HepG2 (cell line): ENCODE measurements around the gene TNXB. TPM values are rescaled to one million over a fixed set of nuclear protein-coding genes. Genes with fewer than 3 reads are reported as not detected.

Source experiments
- ARHGAP35 ChIP-seq: sonication (generic); formaldehyde crosslinking; IDR thresholded peaks from 2 replicates; pipeline ENCODE4 v1.9.0; 2022; ENCODE audit warnings: mild to moderate bottlenecking, inconsistent platforms, moderate library complexity, missing genetic modification reagents, borderline replicate concordance
- BCL6 ChIP-seq: IDR thresholded peaks from 2 replicates; pipeline ENCODE4 v1.6.1; 2016; ENCODE audit warnings: missing genetic modification reagents, missing compliant biosample characterization
- FOXK1 ChIP-seq: sonication (generic); formaldehyde crosslinking; IDR thresholded peaks from 2 replicates; pipeline ENCODE4 v1.4.0; 2020; ENCODE audit warnings: low read depth, missing genetic modification reagents, borderline replicate concordance
- FOXP1 ChIP-seq, 2 experiments: fragments of 450-650 bp in 1 of 2; IDR thresholded peaks; 2 replicates each; pipeline ENCODE4 v1.6.1; 2017 to 2018; ENCODE audit warnings: antibody characterized with exemption in 1 of 2
- GABPB1 ChIP-seq: IDR thresholded peaks from 2 replicates; pipeline ENCODE4 v1.6.1; 2016; ENCODE audit warnings: mild to moderate bottlenecking, missing genetic modification reagents, moderate library complexity, missing compliant biosample characterization
- HNRNPH1 ChIP-seq: fragments of 200-400 bp; formaldehyde crosslinking; optimal IDR thresholded peaks from 2 replicates; pipeline ENCODE3; 2017; ENCODE audit warnings: mild to moderate bottlenecking, low read depth, low read length
- MBNL3 ChIP-seq: fragments of 250-450 bp; sonication (Bioruptor Pico); conservative IDR thresholded peaks from 2 replicates; pipeline ENCODE4 v1.8.0; 2022; ENCODE audit warnings: mild to moderate bottlenecking, inconsistent platforms
- NFRKB ChIP-seq: fragments of 450-650 bp; IDR thresholded peaks from 2 replicates; pipeline ENCODE4 v1.6.1; 2017
- RFX5 ChIP-seq: IDR thresholded peaks from 2 replicates; pipeline ENCODE4 v1.6.1; 2011; ENCODE audit warnings: low read depth, low read length, improper control_type of control experiment
- ZEB1 ChIP-seq: IDR thresholded peaks from 2 replicates; pipeline ENCODE4 v1.6.1; 2012; ENCODE audit warnings: mild to moderate bottlenecking, low read depth, inconsistent platforms; ENCODE audit not compliant: insufficient replicate concordance
- ZFX ChIP-seq: sonication (generic); formaldehyde crosslinking; IDR thresholded peaks from 2 replicates; pipeline ENCODE4 v1.4.0; 2020; ENCODE audit warnings: mild to moderate bottlenecking, low read depth, missing genetic modification reagents, moderate library complexity
- ZNF230 ChIP-seq: sonication (generic); formaldehyde crosslinking; IDR thresholded peaks from 2 replicates; pipeline ENCODE4 v1.4.0; 2020; ENCODE audit warnings: mild to moderate bottlenecking, missing genetic modification reagents
- ZNF333 ChIP-seq: sonication (generic); formaldehyde crosslinking; IDR thresholded peaks from 2 replicates; pipeline ENCODE4 v1.4.0; 2020; ENCODE audit warnings: mild to moderate bottlenecking, missing genetic modification reagents, borderline replicate concordance
- ZNF441 ChIP-seq: sonication (generic); formaldehyde crosslinking; IDR thresholded peaks from 2 replicates; pipeline ENCODE4 v1.7.0; 2021; ENCODE audit warnings: missing genetic modification reagents, borderline replicate concordance
- ZNF510 ChIP-seq: sonication (generic); formaldehyde crosslinking; IDR thresholded peaks from 2 replicates; pipeline ENCODE4 v1.4.0; 2020; ENCODE audit warnings: low read depth, mild to moderate bottlenecking, missing genetic modification reagents
- polyA plus RNA-seq, 8 experiments: library from polyadenylated mRNA; depleted of rRNA in 3 of 8; stranded (reverse) in 7 of 8; unstranded in 1 of 8; fragments of >200 nt; fragmentation: Illumina TruSeq in 4 of 8; extraction: Trizol in 4 of 8; gene quantifications; 2 replicates each; pipeline versions ENCODE4 v1.2.1 to v1.2.3, GENCODE V29; 2011 to 2016; ENCODE audit warnings: low read depth in 4 of 8, missing spikeins in 1 of 8, mixed read lengths in 1 of 8; ENCODE audit not compliant: insufficient read depth in 1 of 8
- total RNA-seq, 5 experiments: library from RNA; depleted of rRNA; stranded (reverse); fragments of >200 nt; fragmentation: Illumina TruSeq; extraction: Trizol; gene quantifications; 2 replicates each; pipeline ENCODE4 v1.2.3, GENCODE V29; 2016; ENCODE audit warnings: low read depth in 1 of 5
- TF ChIP-seq, protein P1 (sequence below): conservative IDR thresholded peaks from 2 replicates; pipeline ENCODE4 v1.6.1; 2018; ENCODE audit warnings: missing genetic modification reagents
- TF ChIP-seq, protein P2 (sequence below): sonication (generic); formaldehyde crosslinking; conservative IDR thresholded peaks from 2 replicates; pipeline ENCODE4 v1.8.0; 2022; ENCODE audit warnings: low read depth, missing genetic modification reagents
- TF ChIP-seq, protein P3 (sequence below): sonication (generic); formaldehyde crosslinking; IDR thresholded peaks from 2 replicates; pipeline ENCODE4 v1.5.0; 2020; ENCODE audit warnings: missing genetic modification reagents
- TF ChIP-seq, protein P4 (sequence below): sonication (generic); formaldehyde crosslinking; IDR thresholded peaks from 2 replicates; pipeline ENCODE4 v1.4.0; 2020; ENCODE audit warnings: mild to moderate bottlenecking, missing genetic modification reagents
- TF ChIP-seq, protein P5 (sequence below): sonication (generic); formaldehyde crosslinking; IDR thresholded peaks from 2 replicates; pipeline ENCODE4 v1.5.1; 2020; ENCODE audit warnings: missing genetic modification reagents, mild to moderate bottlenecking, borderline replicate concordance

The TNXB gene
- total and polyA plus RNA-seq, 2 of the 13 experiments (the other 11 are each of a cell fraction or from before 2014, with no cell fraction given): 1.6 to 2.7 TPM

DNA sequence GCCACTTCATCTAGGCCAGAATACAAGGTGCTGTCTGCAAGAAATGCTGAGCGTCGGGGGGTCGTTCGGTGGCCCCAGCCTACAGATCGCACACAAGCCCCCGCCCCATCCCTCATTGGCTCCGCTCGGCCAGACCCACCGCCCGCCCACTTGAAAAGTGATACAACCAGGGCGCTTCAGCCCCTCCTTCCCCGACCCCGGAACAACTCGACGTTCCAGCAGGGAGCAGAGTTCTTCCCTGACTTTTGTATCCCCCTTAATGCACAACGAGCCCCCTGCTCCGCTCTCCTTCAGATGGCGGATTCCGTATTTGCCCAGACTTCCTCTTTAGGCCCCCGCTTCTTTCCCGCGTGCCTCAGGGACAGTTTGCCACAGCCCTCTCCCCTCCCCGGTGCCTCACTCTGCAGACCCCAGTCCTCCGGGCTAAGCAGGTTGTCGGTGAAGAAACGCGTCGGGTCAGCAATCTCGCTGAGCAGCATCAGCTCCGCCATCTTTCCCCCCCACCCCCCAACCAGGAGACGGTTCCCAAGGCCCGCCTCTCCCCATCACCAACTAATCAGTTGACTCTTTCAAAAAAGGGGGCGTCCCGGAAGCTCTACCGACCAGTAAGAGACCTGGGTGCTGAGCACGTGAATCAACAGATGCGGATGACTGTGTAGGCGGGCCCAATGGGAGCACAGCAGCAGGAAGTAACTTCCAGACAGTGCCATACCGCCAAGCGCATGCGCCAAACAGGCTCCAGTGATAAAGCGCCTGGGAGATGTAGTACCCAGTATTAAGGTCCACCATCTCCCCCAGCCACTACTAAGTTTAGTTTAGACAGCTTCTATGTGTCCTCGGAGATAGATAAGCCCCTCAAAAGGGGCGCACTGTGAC, 18.8 kb upstream of the TNXB start, which contains the start of gene ATF6B (continued):
- TF ChIP-seq ARHGAP35 (CRISPR knock-in tag) (peak; percentile 49; the same call in 1 of the 2 replicates), RFX5 (peak; percentile 54), FOXK1 (CRISPR knock-in tag) (peak; percentile 92), HNRNPH1 (peak; percentile 93), ZEB1 (no peak), ZNF333 (CRISPR knock-in tag) (0 out of 2 replicates have a peak, but pooled peaks have one; percentile 90), ZNF230 (peak; percentile 94), ZFX (CRISPR knock-in tag) (peak; percentile 76), FOXP1 (IDR thresholded peaks at IDR 0.05) (no peak), FOXP1 (CRISPR knock-in tag; IDR thresholded peaks at IDR 0.05) (no peak), BCL6 (CRISPR knock-in tag) (no peak), ZNF510 (CRISPR knock-in tag) (peak; percentile 64; the same call in 1 of the 2 replicates), MBNL3 (CRISPR knock-in tag) (no peak), GABPB1 (CRISPR knock-in tag) (peak; percentile 73), NFRKB (peak; percentile 33; the same call in 1 of the 2 replicates), ZNF441 (peak; percentile 59; the same call in 1 of the 2 replicates)
- TF ChIP-seq, protein P1, sequence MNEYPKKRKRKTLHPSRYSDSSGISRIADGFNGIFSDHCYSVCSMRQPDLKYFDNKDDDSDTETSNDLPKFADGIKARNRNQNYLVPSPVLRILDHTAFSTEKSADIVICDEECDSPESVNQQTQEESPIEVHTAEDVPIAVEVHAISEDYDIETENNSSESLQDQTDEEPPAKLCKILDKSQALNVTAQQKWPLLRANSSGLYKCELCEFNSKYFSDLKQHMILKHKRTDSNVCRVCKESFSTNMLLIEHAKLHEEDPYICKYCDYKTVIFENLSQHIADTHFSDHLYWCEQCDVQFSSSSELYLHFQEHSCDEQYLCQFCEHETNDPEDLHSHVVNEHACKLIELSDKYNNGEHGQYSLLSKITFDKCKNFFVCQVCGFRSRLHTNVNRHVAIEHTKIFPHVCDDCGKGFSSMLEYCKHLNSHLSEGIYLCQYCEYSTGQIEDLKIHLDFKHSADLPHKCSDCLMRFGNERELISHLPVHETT (CRISPR knock-in tag): 0 out of 2 replicates have a peak, but pooled peaks have one; percentile 44
- TF ChIP-seq, protein P2, sequence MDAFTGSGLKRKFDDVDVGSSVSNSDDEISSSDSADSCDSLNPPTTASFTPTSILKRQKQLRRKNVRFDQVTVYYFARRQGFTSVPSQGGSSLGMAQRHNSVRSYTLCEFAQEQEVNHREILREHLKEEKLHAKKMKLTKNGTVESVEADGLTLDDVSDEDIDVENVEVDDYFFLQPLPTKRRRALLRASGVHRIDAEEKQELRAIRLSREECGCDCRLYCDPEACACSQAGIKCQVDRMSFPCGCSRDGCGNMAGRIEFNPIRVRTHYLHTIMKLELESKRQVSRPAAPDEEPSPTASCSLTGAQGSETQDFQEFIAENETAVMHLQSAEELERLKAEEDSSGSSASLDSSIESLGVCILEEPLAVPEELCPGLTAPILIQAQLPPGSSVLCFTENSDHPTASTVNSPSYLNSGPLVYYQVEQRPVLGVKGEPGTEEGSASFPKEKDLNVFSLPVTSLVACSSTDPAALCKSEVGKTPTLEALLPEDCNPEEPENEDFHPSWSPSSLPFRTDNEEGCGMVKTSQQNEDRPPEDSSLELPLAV: no peak
- TF ChIP-seq, protein P3, sequence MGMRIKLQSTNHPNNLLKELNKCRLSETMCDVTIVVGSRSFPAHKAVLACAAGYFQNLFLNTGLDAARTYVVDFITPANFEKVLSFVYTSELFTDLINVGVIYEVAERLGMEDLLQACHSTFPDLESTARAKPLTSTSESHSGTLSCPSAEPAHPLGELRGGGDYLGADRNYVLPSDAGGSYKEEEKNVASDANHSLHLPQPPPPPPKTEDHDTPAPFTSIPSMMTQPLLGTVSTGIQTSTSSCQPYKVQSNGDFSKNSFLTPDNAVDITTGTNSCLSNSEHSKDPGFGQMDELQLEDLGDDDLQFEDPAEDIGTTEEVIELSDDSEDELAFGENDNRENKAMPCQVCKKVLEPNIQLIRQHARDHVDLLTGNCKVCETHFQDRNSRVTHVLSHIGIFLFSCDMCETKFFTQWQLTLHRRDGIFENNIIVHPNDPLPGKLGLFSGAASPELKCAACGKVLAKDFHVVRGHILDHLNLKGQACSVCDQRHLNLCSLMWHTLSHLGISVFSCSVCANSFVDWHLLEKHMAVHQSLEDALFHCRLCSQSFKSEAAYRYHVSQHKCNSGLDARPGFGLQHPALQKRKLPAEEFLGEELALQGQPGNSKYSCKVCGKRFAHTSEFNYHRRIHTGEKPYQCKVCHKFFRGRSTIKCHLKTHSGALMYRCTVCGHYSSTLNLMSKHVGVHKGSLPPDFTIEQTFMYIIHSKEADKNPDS (CRISPR knock-in tag): no peak
- TF ChIP-seq, protein P4, sequence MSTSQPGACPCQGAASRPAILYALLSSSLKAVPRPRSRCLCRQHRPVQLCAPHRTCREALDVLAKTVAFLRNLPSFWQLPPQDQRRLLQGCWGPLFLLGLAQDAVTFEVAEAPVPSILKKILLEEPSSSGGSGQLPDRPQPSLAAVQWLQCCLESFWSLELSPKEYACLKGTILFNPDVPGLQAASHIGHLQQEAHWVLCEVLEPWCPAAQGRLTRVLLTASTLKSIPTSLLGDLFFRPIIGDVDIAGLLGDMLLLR (CRISPR knock-in tag): 0 out of 2 replicates have a peak, but pooled peaks have one; percentile 26
- TF ChIP-seq, protein P5, sequence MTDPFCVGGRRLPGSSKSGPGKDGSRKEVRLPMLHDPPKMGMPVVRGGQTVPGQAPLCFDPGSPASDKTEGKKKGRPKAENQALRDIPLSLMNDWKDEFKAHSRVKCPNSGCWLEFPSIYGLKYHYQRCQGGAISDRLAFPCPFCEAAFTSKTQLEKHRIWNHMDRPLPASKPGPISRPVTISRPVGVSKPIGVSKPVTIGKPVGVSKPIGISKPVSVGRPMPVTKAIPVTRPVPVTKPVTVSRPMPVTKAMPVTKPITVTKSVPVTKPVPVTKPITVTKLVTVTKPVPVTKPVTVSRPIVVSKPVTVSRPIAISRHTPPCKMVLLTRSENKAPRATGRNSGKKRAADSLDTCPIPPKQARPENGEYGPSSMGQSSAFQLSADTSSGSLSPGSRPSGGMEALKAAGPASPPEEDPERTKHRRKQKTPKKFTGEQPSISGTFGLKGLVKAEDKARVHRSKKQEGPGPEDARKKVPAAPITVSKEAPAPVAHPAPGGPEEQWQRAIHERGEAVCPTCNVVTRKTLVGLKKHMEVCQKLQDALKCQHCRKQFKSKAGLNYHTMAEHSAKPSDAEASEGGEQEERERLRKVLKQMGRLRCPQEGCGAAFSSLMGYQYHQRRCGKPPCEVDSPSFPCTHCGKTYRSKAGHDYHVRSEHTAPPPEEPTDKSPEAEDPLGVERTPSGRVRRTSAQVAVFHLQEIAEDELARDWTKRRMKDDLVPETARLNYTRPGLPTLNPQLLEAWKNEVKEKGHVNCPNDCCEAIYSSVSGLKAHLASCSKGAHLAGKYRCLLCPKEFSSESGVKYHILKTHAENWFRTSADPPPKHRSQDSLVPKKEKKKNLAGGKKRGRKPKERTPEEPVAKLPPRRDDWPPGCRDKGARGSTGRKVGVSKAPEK (CRISPR knock-in tag): no peak
